ENCODE data around the gene SLPI. TPM values are rescaled to one million over a fixed set of nuclear protein-coding genes. Genes with fewer than 3 reads are reported as not detected.
A peak's percentile ranks its signal among the peaks of the same experiment; 100 is the strongest.

SLPI gene
- total RNA-seq, 4 donors from 2014 or later: 250 to 1,637 (median 1,024) TPM

DNA sequence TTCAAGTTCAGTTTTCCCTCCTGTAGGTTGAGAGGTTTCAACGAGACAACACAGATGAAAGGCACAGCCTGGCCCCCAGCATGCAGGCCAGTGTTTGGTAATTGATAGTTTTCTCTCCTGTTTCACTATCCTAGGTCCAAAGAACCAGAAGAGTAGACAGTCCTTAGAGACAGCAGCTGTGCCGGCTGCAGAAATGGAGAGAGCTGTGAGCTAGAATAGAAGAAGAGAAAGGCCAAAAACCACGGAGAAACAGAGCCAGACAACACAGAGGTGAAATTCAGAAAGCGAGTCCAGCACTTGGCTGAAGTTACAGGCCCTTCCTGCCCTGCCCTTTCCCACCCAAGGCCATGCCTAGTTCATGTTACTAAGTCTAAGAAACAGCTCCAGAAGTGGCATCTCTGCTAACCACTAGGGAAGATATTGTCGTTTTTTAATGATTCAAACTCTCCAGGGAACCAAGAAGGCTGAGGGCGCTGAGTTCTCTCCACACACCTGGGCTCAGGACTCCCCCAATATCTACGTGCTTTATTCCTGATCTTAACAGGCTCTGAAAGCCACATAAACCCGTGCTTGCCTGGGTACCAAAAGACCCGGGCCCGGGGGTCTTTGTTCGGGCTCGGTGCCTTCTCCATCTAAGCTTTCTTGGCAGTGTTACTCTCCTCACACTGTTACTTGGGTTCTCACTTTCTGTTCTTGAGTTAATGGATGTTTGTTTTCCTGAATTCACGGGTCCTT lies 35.7 kb upstream of the SLPI start:
- H3K36me3 ChIP-seq: no peaks in the 10 kb centered on the region
- H3K9me3 ChIP-seq: no peaks in the 10 kb centered on the region
- H3K4me1 ChIP-seq: peaks cover 5 to 35% (median 6%) of the 10 kb centered on the region in 3 donors
- H3K27me3 ChIP-seq: peaks cover 0 to 41% (median 0%) of the 10 kb centered on the region in 4 donors
- no peak overlapping the region for H3K4me3 ChIP-seq
- WGBS, 2 donors: 66 to 78% methylated on average over 10 to 12 of the region's 13 CpGs
- no peak for DNase-seq
- no peak overlapping the region for H3K27ac ChIP-seq
- intact Hi-C loops (cut with DNase I): loop anchor here (10.0 kb wide), 1 partner anchor 155 kb away; no protein-coding TSS in a partner anchor
- TF ChIP-seq POLR2A (IDR thresholded peaks at IDR 0.05): no peak
- TF ChIP-seq, protein P1, sequence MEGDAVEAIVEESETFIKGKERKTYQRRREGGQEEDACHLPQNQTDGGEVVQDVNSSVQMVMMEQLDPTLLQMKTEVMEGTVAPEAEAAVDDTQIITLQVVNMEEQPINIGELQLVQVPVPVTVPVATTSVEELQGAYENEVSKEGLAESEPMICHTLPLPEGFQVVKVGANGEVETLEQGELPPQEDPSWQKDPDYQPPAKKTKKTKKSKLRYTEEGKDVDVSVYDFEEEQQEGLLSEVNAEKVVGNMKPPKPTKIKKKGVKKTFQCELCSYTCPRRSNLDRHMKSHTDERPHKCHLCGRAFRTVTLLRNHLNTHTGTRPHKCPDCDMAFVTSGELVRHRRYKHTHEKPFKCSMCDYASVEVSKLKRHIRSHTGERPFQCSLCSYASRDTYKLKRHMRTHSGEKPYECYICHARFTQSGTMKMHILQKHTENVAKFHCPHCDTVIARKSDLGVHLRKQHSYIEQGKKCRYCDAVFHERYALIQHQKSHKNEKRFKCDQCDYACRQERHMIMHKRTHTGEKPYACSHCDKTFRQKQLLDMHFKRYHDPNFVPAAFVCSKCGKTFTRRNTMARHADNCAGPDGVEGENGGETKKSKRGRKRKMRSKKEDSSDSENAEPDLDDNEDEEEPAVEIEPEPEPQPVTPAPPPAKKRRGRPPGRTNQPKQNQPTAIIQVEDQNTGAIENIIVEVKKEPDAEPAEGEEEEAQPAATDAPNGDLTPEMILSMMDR (IDR thresholded peaks at IDR 0.05): no peak

- 73 to 90% methylated on average over 5 of the region's 5 CpGs for WGBS, 2 donors
- DNase-seq: no peak
- TF ChIP-seq POLR2A (IDR thresholded peaks at IDR 0.05): no peak
- TF ChIP-seq, protein P1 (IDR thresholded peaks at IDR 0.05): no peak
- H3K27me3 ChIP-seq: peaks cover 0 to 29% (median 0%) of the 10 kb centered on the region in 4 donors
- peaks cover 6 to 41% (median 8%) of the 10 kb centered on the region in 3 donors for H3K4me1 ChIP-seq
- intact Hi-C loops (cut with DNase I): no loop called here
- H3K36me3 ChIP-seq: no peaks in the 10 kb centered on the region
- no peak overlapping the region for H3K27ac ChIP-seq
- no peak overlapping the region for H3K4me3 ChIP-seq
- no peaks in the 10 kb centered on the region for H3K9me3 ChIP-seq
These were observed 34.5 kb upstream of the SLPI start for GRCh38 chr20:45288860-45289259.

DNA sequence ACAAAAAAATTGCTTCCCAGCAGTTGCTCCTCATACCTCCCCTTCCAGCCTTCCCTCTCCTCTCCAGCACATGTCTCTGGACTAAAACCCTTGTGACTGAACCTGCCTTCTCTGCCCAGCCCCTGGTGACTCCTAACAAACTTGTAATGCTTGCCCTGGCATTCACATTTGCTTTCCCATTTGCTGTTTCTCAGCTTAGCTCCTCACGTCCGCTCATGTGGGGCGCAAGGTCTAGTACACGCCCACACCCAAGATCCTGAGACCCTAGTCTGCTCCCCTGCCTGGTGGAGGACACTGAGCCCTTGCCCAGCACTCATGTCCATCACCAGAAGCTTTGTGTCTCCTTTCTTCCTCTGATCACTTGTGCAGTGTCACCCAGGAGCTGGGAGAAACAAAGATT lies 34.0 kb upstream of the SLPI start:
- no peak for DNase-seq
- intact Hi-C loops (cut with DNase I): no loop called here
- no peaks in the 10 kb centered on the region for H3K36me3 ChIP-seq
- TF ChIP-seq, protein P1 (IDR thresholded peaks at IDR 0.05): no peak
- TF ChIP-seq POLR2A (IDR thresholded peaks at IDR 0.05): no peak
- H3K9me3 ChIP-seq: no peaks in the 10 kb centered on the region
- H3K27me3 ChIP-seq: peaks cover 0 to 25% (median 0%) of the 10 kb centered on the region in 4 donors
- H3K4me3 ChIP-seq: no peak overlapping the region
- H3K4me1 ChIP-seq: peaks cover 5 to 41% (median 8%) of the 10 kb centered on the region in 3 donors
- WGBS, 2 donors: 61 to 79% methylated on average over 4 of the region's 4 CpGs
- H3K27ac ChIP-seq: no peak overlapping the region

GRCh38 chr20:45283551-45284057 lies 29.2 kb upstream of the SLPI start:
- intact Hi-C loops (cut with DNase I): no loop called here
- H3K4me3 ChIP-seq: no peak overlapping the region
- WGBS, 2 donors: 19 to 28% methylated on average over 3 of the region's 4 CpGs
- H3K4me1 ChIP-seq: peaks cover 3 to 29% (median 3%) of the 10 kb centered on the region in 3 donors
- peaks cover 0 to 28% (median 0%) of the 10 kb centered on the region in 4 donors for H3K27me3 ChIP-seq
- DNase-seq: no peak
- no peaks in the 10 kb centered on the region for H3K9me3 ChIP-seq
- H3K27ac ChIP-seq: peak overlapping the region; percentile 50 to 78 (median 70)
- no peak for TF ChIP-seq POLR2A (IDR thresholded peaks at IDR 0.05)
- TF ChIP-seq, protein P1 (IDR thresholded peaks at IDR 0.05): no peak
- H3K36me3 ChIP-seq: no peaks in the 10 kb centered on the region

Measured in esophagus squamous epithelium (tissue), 5 donors.